ENCODE results near the gene CEP72.
"Not testable (repeated sequence)": the region's sequence is repeated elsewhere in the genome, so short reads cannot be mapped to it uniquely, and the experiment has no call there.

GRCh38 chr5:692529-693041, 80.4 kb downstream of the CEP72 start:
- TF ChIP-seq, protein P1, sequence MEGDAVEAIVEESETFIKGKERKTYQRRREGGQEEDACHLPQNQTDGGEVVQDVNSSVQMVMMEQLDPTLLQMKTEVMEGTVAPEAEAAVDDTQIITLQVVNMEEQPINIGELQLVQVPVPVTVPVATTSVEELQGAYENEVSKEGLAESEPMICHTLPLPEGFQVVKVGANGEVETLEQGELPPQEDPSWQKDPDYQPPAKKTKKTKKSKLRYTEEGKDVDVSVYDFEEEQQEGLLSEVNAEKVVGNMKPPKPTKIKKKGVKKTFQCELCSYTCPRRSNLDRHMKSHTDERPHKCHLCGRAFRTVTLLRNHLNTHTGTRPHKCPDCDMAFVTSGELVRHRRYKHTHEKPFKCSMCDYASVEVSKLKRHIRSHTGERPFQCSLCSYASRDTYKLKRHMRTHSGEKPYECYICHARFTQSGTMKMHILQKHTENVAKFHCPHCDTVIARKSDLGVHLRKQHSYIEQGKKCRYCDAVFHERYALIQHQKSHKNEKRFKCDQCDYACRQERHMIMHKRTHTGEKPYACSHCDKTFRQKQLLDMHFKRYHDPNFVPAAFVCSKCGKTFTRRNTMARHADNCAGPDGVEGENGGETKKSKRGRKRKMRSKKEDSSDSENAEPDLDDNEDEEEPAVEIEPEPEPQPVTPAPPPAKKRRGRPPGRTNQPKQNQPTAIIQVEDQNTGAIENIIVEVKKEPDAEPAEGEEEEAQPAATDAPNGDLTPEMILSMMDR (IDR thresholded peaks at IDR 0.05), result not testable (repeated sequence)
- TF ChIP-seq EZH2 (IDR thresholded peaks at IDR 0.05; ENCODE audit: borderline replicate concordance, insufficient read depth, low read depth, low read length, poor library complexity, severe bottlenecking), result not testable (repeated sequence)

All from B cell (primary cell).